Nephron (organoid): Measurements from ENCODE around the gene PAM.

Source experiments
- H3K27ac Mint-ChIP-seq, 3 experiments: 2 replicates each; pipeline ENCODE4 v1.8.0; 2020; ENCODE audit warnings: mixed read lengths in 3 of 3, mild to moderate bottlenecking in 2 of 3, moderate library complexity in 1 of 3
- H3K27me3 Mint-ChIP-seq: 2 replicates; pipeline ENCODE4 v1.8.0; 2021; ENCODE audit warnings: low read depth, mild to moderate bottlenecking, moderate library complexity, mixed read lengths
- H3K36me3 Mint-ChIP-seq: 2 replicates; pipeline ENCODE4 v1.8.0; 2020; ENCODE audit warnings: low read depth, mixed read lengths
- H3K4me1 Mint-ChIP-seq: 2 replicates; pipeline ENCODE4 v1.8.0; 2020; ENCODE audit warnings: mixed read lengths
- H3K4me3 Mint-ChIP-seq, 3 experiments: 2 replicates each; pipeline ENCODE4 v1.8.0; 2020; ENCODE audit warnings: mild to moderate bottlenecking in 3 of 3, mixed read lengths in 3 of 3, moderate library complexity in 2 of 3
- H3K9me3 Mint-ChIP-seq: 2 replicates; pipeline ENCODE4 v1.8.0; 2020; ENCODE audit warnings: mixed read lengths
- TF ChIP-seq, protein P1 (sequence below), 3 experiments: fragments of 200-600 bp; sonication (generic); IDR thresholded peaks; one replicate each; pipeline ENCODE4 v1.5.0; 2021; ENCODE audit warnings: antibody characterized with exemption in 3 of 3; ENCODE audit not compliant: unreplicated experiment in 3 of 3

Gene PAM

DNA sequence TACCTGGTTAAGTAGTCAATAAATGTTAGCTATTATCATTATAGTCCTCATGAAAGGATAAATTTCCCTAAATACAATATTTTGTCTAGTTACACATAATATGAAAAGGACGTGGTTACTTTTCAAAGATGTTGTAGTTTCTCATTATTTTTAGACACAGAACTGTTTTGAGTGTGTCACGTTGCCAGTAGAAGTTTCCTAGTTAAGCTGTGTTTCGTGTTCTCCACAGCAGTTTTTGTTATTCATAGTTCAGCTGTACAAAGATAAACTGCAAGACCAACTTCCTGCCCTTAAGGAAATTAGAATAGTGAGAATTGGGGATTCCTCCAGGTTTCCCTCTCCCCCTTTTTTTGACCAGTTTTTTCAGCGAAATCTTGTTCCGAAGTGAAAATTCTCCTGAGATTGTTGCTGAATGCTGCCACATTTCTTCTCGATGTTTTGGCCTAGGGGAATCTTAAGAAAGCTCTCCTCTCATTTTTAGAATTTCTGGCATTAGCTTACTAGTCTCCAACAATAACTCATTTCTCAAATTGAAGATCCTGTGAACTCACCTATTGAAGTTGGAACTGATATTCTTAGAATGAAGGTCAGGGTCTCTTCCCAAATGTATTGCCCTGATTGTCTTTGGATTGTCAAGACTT, 176.1 kb downstream of the PAM start:
- H3K27me3 Mint-ChIP-seq: no peaks in the 10 kb centered on the region
- H3K36me3 Mint-ChIP-seq: peaks cover 35% of the 10 kb centered on the region
- peak overlapping the region in 1 of 3 experiments; percentile 13 for H3K27ac Mint-ChIP-seq
- no peaks in the 10 kb centered on the region for H3K9me3 Mint-ChIP-seq
- H3K4me1 Mint-ChIP-seq: peaks cover 7% of the 10 kb centered on the region
- no peak overlapping the region for H3K4me3 Mint-ChIP-seq
- TF ChIP-seq, protein P1, sequence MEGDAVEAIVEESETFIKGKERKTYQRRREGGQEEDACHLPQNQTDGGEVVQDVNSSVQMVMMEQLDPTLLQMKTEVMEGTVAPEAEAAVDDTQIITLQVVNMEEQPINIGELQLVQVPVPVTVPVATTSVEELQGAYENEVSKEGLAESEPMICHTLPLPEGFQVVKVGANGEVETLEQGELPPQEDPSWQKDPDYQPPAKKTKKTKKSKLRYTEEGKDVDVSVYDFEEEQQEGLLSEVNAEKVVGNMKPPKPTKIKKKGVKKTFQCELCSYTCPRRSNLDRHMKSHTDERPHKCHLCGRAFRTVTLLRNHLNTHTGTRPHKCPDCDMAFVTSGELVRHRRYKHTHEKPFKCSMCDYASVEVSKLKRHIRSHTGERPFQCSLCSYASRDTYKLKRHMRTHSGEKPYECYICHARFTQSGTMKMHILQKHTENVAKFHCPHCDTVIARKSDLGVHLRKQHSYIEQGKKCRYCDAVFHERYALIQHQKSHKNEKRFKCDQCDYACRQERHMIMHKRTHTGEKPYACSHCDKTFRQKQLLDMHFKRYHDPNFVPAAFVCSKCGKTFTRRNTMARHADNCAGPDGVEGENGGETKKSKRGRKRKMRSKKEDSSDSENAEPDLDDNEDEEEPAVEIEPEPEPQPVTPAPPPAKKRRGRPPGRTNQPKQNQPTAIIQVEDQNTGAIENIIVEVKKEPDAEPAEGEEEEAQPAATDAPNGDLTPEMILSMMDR (IDR thresholded peaks at IDR 0.05; ENCODE audit: unreplicated experiment in 3 of 3): no peak

DNA sequence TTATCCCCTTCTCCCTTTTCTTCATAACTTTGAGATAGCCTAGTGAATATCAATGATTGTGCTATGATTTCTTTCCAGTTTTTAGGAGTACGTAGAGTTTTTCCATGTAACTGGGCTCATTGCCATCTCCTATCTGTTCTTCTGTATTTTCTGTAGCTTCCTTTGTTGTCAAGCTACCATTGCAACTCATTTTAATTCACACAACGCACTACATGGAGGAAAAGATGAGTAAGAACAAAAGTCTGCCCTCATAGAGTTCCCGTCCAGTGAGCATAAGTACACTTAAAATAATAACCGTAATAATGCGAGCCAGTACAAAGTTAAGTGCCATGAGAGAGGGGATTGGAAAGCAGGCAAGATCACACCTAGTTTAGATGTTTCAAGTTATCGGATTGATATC, 177.7 kb downstream of the PAM start:
- Mint-ChIP-seq H3K36me3 (peaks cover 23% of the 10 kb centered on the region), H3K27ac (no peak overlapping the region), H3K4me1 (peaks cover 7% of the 10 kb centered on the region), H3K9me3 (no peaks in the 10 kb centered on the region), H3K4me3 (no peak overlapping the region), H3K27me3 (no peaks in the 10 kb centered on the region)
- TF ChIP-seq, protein P1 (IDR thresholded peaks at IDR 0.05; ENCODE audit: unreplicated experiment in 3 of 3): no peak

DNA sequence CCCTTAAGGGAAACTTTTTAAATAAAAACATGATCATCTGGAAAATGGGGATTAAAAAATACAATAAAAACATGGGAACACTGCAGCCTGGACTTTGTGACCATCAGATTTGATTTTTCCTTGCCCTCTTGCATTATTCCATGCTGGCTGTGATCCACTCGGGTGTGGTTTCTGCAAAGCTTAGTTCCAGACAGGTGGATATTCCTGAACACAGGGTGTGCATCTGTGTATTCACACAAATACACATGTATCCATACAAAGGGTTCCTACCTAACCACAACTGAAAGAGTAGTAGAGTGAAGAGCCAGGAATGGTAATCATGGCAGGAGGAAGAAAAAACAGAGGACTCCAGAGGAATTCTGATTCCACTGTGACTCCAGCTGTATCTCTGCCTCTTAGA, 178.2 kb downstream of the PAM start:
- Mint-ChIP-seq H3K27me3 (no peaks in the 10 kb centered on the region), H3K36me3 (peaks cover 23% of the 10 kb centered on the region), H3K9me3 (no peaks in the 10 kb centered on the region), H3K4me3 (no peak overlapping the region), H3K27ac (no peak overlapping the region), H3K4me1 (peaks cover 12% of the 10 kb centered on the region)
- TF ChIP-seq, protein P1 (IDR thresholded peaks at IDR 0.05; ENCODE audit: unreplicated experiment in 3 of 3): no peak

DNA sequence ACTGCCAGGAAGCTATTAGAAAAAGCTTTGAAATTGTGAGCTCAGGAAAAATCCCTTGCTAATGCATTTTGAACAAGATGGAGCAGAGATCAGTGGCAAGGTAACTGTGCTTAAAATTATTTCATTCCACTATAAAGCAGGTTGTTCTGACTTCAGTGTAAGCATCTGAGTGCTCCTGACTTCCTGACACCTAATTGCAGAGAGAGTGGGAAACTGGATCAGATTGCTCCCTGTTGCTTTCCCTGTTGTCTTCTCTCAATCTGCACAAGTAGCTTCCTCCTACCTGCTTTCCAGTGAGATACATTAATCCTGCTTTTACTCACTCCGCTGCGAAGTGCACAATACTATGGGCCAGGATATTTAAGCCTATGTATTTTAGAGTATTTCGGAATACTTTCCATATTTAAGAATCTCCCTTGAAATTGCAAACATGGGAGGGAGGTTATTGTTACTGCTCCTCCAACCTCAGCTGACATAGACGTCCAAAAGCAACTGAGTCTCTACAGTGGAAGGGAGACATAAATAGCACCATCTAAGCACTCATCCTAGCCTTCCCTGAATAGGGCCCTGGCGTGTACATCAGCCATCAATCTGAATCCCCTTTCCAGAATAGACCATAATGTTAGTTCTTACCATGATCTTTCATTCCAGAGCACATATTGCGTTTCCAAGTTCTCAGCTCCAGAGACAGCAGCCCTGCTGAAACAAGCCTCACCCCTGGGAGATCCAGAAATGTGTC, 178.8 kb downstream of the PAM start:
- H3K4me3 Mint-ChIP-seq: no peak overlapping the region
- no peaks in the 10 kb centered on the region for H3K9me3 Mint-ChIP-seq
- TF ChIP-seq, protein P1 (IDR thresholded peaks at IDR 0.05; ENCODE audit: unreplicated experiment in 3 of 3): no peak
- H3K4me1 Mint-ChIP-seq: peaks cover 12% of the 10 kb centered on the region
- peaks cover 26% of the 10 kb centered on the region for H3K36me3 Mint-ChIP-seq
- no peak overlapping the region for H3K27ac Mint-ChIP-seq
- no peaks in the 10 kb centered on the region for H3K27me3 Mint-ChIP-seq

DNA sequence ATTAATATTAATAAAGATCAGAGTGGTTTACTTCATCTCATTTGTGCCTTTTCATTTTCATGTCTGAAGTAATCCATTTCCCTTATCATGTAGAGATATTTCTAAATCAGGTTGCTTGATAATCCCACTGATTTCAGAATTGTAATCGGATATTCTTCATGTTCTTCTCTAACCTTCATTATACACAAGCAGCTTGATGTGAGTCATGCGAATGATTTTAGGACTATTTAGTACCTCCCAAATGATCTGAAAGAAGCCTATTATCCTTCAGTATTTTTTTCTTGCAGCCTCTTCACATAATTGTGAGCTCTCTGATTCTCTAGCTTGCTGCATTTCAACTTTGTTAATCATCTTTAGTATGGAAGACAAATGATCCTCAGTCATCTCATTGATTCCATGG, 182.8 kb downstream of the PAM start:
- Mint-ChIP-seq H3K36me3 (peaks cover 26% of the 10 kb centered on the region), H3K27me3 (no peaks in the 10 kb centered on the region), H3K27ac (peak overlapping the region in 1 of 3 experiments; percentile 25), H3K4me3 (no peak overlapping the region), H3K9me3 (no peaks in the 10 kb centered on the region), H3K4me1 (peaks cover 5% of the 10 kb centered on the region)
- TF ChIP-seq, protein P1 (IDR thresholded peaks at IDR 0.05; ENCODE audit: unreplicated experiment in 3 of 3): no peak

DNA sequence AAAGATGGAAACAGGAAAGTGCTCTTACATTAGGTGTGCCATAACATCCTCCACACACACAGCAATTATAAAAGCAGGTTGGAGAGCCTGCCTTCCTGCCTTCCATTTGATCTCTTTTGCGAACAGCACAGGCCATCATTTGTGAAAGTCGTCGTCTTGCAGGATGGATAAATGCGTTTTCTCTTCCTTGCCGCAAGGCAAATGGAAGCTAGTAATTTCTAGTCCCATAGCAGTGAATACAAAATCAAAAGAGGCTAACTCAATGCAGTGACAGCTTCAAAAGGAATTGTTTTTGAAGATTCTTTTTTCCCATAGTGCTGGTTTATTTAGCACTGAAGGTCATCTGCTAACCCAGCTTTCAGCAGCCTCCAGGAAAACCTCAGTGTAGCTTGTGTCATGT, 186.0 kb downstream of the PAM start:
- TF ChIP-seq, protein P1 (IDR thresholded peaks at IDR 0.05; ENCODE audit: unreplicated experiment in 3 of 3): no peak
- Mint-ChIP-seq H3K27me3 (no peaks in the 10 kb centered on the region), H3K4me1 (peaks cover 13% of the 10 kb centered on the region), H3K27ac (no peak overlapping the region), H3K4me3 (no peak overlapping the region), H3K36me3 (peaks cover 8% of the 10 kb centered on the region), H3K9me3 (no peaks in the 10 kb centered on the region)
